Measurements from ENCODE around the gene CENPB. TPM values are rescaled to one million over a fixed set of nuclear protein-coding genes. Genes with fewer than 3 reads are reported as not detected.

CENPB gene
- total and polyA plus RNA-seq, 8 donors = 30.2 to 46.5 (median 39.3) TPM

GRCh38 chr20:3748073-3748472 is 38.5 kb downstream of the CENPB start:
- ATAC-seq (no peak), DNase-seq (peak in 1 of 6 donors; percentile 68), FAIRE-seq (no peak)
- H3K4me3 ChIP-seq = no peak overlapping the region
- 86 to 91% methylated on average over 16 of the region's 16 CpGs for WGBS, 2 donors
- H3K36me3 ChIP-seq = no peaks in the 10 kb centered on the region
- no peak overlapping the region for H3K27ac ChIP-seq
- H3K4me1 ChIP-seq = peaks cover 0 to 11% (median 5%) of the 10 kb centered on the region in 3 donors
- H3K9me3 ChIP-seq = no peaks in the 10 kb centered on the region
- no peak for TF ChIP-seq CTCF (IDR thresholded peaks at IDR 0.05)
- intact Hi-C loops (cut with DNase I) = no loop called here
- H3K27me3 ChIP-seq = peaks cover 0 to 8% (median 0%) of the 10 kb centered on the region in 4 donors

- peaks cover 0 to 8% (median 0%) of the 10 kb centered on the region in 4 donors for H3K27me3 ChIP-seq
- no peaks in the 10 kb centered on the region for H3K36me3 ChIP-seq
- H3K4me3 ChIP-seq = no peak overlapping the region
- H3K27ac ChIP-seq = no peak overlapping the region
- H3K4me1 ChIP-seq = peaks cover 0 to 11% (median 5%) of the 10 kb centered on the region in 3 donors
- DNase-seq = no peak
- intact Hi-C loops (cut with DNase I) = no loop called here
- FAIRE-seq = no peak
- ATAC-seq = no peak
- WGBS, 2 donors = 69 to 70% methylated on average over 2 of the region's 2 CpGs
- TF ChIP-seq CTCF (IDR thresholded peaks at IDR 0.05) = no peak
- no peaks in the 10 kb centered on the region for H3K9me3 ChIP-seq
Observed at GRCh38 chr20:3747471-3747870, 39.1 kb downstream of the CENPB start.

- Histone ChIP-seq H3K9me3 (no peaks in the 10 kb centered on the region), H3K4me3 (no peak overlapping the region), H3K27me3 (peaks cover 0 to 7% (median 0%) of the 10 kb centered on the region in 4 donors), H3K4me1 (peaks cover 0 to 11% (median 0%) of the 10 kb centered on the region in 3 donors), H3K36me3 (no peaks in the 10 kb centered on the region), H3K27ac (no peak overlapping the region)
- ATAC-seq (no peak), FAIRE-seq (no peak), DNase-seq (peak in 1 of 6 donors; percentile 37)
- intact Hi-C loops (cut with DNase I) = no loop called here
- WGBS, 2 donors = 59 to 61% methylated on average over 11 of the region's 11 CpGs
- TF ChIP-seq CTCF (IDR thresholded peaks at IDR 0.05) = no peak
Observed at GRCh38 chr20:3745686-3746173, 40.8 kb downstream of the CENPB start.

- intact Hi-C loops (cut with DNase I) = no loop called here
- Histone ChIP-seq H3K27me3 (peaks cover 0 to under 1% (median 0%) of the 10 kb centered on the region in 4 donors), H3K36me3 (no peaks in the 10 kb centered on the region), H3K9me3 (no peaks in the 10 kb centered on the region), H3K27ac (no peak overlapping the region), H3K4me1 (peaks cover 0 to 8% (median 0%) of the 10 kb centered on the region in 3 donors), H3K4me3 (peak overlapping the region in 1 of 4 donors; percentile 27)
- peak; percentile 57 to 87 (median 78) for ATAC-seq
- peak; percentile 61 to 86 (median 83) for DNase-seq
- FAIRE-seq = no peak
- no peak for TF ChIP-seq CTCF (IDR thresholded peaks at IDR 0.05)
- 17 to 19% methylated on average over 45 of the region's 45 CpGs for WGBS, 2 donors
Observed at GRCh38 chr20:3744806-3745685, 41.5 kb downstream of the CENPB start.

GRCh38 chr20:3744037-3744436 is 42.5 kb downstream of the CENPB start:
- no peak for DNase-seq
- H3K27ac ChIP-seq = no peak overlapping the region
- WGBS, 2 donors = 48 to 81% methylated on average over 1 of the region's 1 CpG
- no peak for TF ChIP-seq CTCF (IDR thresholded peaks at IDR 0.05)
- H3K36me3 ChIP-seq = no peaks in the 10 kb centered on the region
- no peaks in the 10 kb centered on the region for H3K27me3 ChIP-seq
- peaks cover 0 to 4% (median 0%) of the 10 kb centered on the region in 3 donors for H3K4me1 ChIP-seq
- intact Hi-C loops (cut with DNase I) = no loop called here
- no peak overlapping the region for H3K4me3 ChIP-seq
- H3K9me3 ChIP-seq = no peaks in the 10 kb centered on the region
- ATAC-seq = no peak
- no peak for FAIRE-seq
